ENCODE data around the gene DTX4. TPM values are rescaled to one million over a fixed set of nuclear protein-coding genes. Genes with fewer than 3 reads are reported as not detected.

Gene DTX4
- total RNA-seq, 2 experiments from 2014 or later = 0.30 to 0.48 TPM

- ChIA-PET CTCF (interaction anchor here (0.8 to 5.9 kb wide), 16 partner anchors 8 to 576 kb away, joined by 3 to 78 read pairs (median 5); partner anchors contain the start of genes DTX4, FAM111B and LPXN), POLR2A (interaction anchor here (0.8 to 7.2 kb wide), 13 partner anchors 7 to 1403 kb away, joined by 3 to 169 read pairs (median 5); partner anchors contain the start of genes DTX4, FAM111B, LPXN and PATL1)
- Mint-ChIP-seq H3K27ac (peak overlapping the region; percentile 93), H3K4me3 (peak overlapping the region; percentile 95), H3K36me3 (ENCODE audit: low read depth) (peaks cover 55% of the 10 kb centered on the region), H3K27me3 (no peaks in the 10 kb centered on the region), H3K4me1 (peaks cover 73% of the 10 kb centered on the region), H3K9me3 (no peaks in the 10 kb centered on the region)
- peak; percentile 84 for DNase-seq
These were observed 27.2 kb upstream of the DTX4 start for GRCh38 chr11:59144579-59145345.

- CTCF ChIA-PET = interaction anchor here (1.3 to 5.9 kb wide), 7 partner anchors 10 to 569 kb away, joined by 3 to 78 read pairs (median 16); partner anchors contain the start of genes DTX4 and LPXN
- no peaks in the 10 kb centered on the region for H3K27me3 Mint-ChIP-seq
- peaks cover 61% of the 10 kb centered on the region for H3K36me3 Mint-ChIP-seq (ENCODE audit: low read depth)
- H3K9me3 Mint-ChIP-seq = no peaks in the 10 kb centered on the region
- H3K27ac Mint-ChIP-seq = peak overlapping the region; percentile 93
- DNase-seq = no peak
- H3K4me3 Mint-ChIP-seq = peak overlapping the region; percentile 95
- H3K4me1 Mint-ChIP-seq = peaks cover 77% of the 10 kb centered on the region
- POLR2A ChIA-PET = interaction anchor here (0.8 to 7.2 kb wide), 8 partner anchors 10 to 572 kb away, joined by 3 to 169 read pairs (median 6); partner anchors contain the start of genes DTX4, FAM111B, LPXN and PATL1
These were observed 26.4 kb upstream of the DTX4 start for GRCh38 chr11:59145534-59145933.

- no peak overlapping the region for H3K4me3 Mint-ChIP-seq
- H3K9me3 Mint-ChIP-seq = no peaks in the 10 kb centered on the region
- H3K36me3 Mint-ChIP-seq (ENCODE audit: low read depth) = peaks cover 73% of the 10 kb centered on the region
- POLR2A ChIA-PET = interaction anchor here (1.3 to 4.6 kb wide), 5 partner anchors 8 to 45 kb away, joined by 3 to 24 read pairs (median 4); partner anchors contain the start of genes FAM111A and FAM111B
- peak overlapping the region; percentile 76 for H3K27ac Mint-ChIP-seq
- DNase-seq = no peak
- H3K4me1 Mint-ChIP-seq = peaks cover 57% of the 10 kb centered on the region
- CTCF ChIA-PET = interaction anchor here (1.0 to 2.9 kb wide), 5 partner anchors 9 to 502 kb away, joined by 3 to 14 read pairs (median 4); partner anchors contain the start of genes DTX4 and FAM111A
- H3K27me3 Mint-ChIP-seq = no peaks in the 10 kb centered on the region
These were observed 20.2 kb upstream of the DTX4 start for GRCh38 chr11:59151761-59152160.

GRCh38 chr11:59152312-59152951 lies 19.5 kb upstream of the DTX4 start:
- peaks cover 66% of the 10 kb centered on the region for H3K36me3 Mint-ChIP-seq (ENCODE audit: low read depth)
- H3K4me1 Mint-ChIP-seq = peaks cover 53% of the 10 kb centered on the region
- peak overlapping the region; percentile 28 for H3K4me3 Mint-ChIP-seq
- POLR2A ChIA-PET = interaction anchor here (1.3 to 4.6 kb wide), 4 partner anchors 9 to 45 kb away, joined by 3 to 24 read pairs (median 6); partner anchors contain the start of genes FAM111A and FAM111B
- no peaks in the 10 kb centered on the region for H3K27me3 Mint-ChIP-seq
- H3K27ac Mint-ChIP-seq = peak overlapping the region; percentile 76
- no peaks in the 10 kb centered on the region for H3K9me3 Mint-ChIP-seq
- no peak for DNase-seq
- CTCF ChIA-PET = interaction anchor here (1.0 to 2.9 kb wide), 4 partner anchors 8 to 19 kb away, joined by 3 to 14 read pairs (median 4); partner anchors contain the start of genes DTX4 and FAM111A

GRCh38 chr11:59154610-59155009 lies 17.3 kb upstream of the DTX4 start:
- CTCF ChIA-PET = interaction anchor here (0.9 to 1.2 kb wide), 2 partner anchors 57 to 96 kb away, joined by 3 read pairs; no protein-coding TSS in a partner anchor
- peaks cover 47% of the 10 kb centered on the region for H3K36me3 Mint-ChIP-seq (ENCODE audit: low read depth)
- no peak overlapping the region for H3K4me3 Mint-ChIP-seq

GRCh38 chr11:59157433-59157832 lies 14.5 kb upstream of the DTX4 start:
- ChIA-PET CTCF (interaction anchor here (1.0 to 3.7 kb wide), 15 partner anchors 11 to 458 kb away, joined by 3 to 78 read pairs (median 14); partner anchors contain the start of genes DTX4, FAM111A, FAM111B and GLYATL1B), POLR2A (interaction anchor here (1.1 to 3.6 kb wide), 5 partner anchors 10 to 50 kb away, joined by 3 to 32 read pairs (median 7); partner anchors contain the start of gene FAM111B)
- no peak overlapping the region for H3K4me3 Mint-ChIP-seq
- DNase-seq = no peak
- peaks cover 25% of the 10 kb centered on the region for H3K36me3 Mint-ChIP-seq (ENCODE audit: low read depth)
- peaks cover 18% of the 10 kb centered on the region for H3K4me1 Mint-ChIP-seq
- peaks cover 7% of the 10 kb centered on the region for H3K27me3 Mint-ChIP-seq
- H3K9me3 Mint-ChIP-seq = no peaks in the 10 kb centered on the region
- H3K27ac Mint-ChIP-seq = no peak overlapping the region

More at GRCh38 chr11:59154610-59155009, 17.3 kb upstream of the DTX4 start:
- POLR2A ChIA-PET = interaction anchor here (0.8 to 4.6 kb wide), 3 partner anchors 10 to 48 kb away, joined by 3 to 24 read pairs (median 5); partner anchors contain the start of genes FAM111A and FAM111B
- H3K9me3 Mint-ChIP-seq = no peaks in the 10 kb centered on the region
- H3K4me1 Mint-ChIP-seq = peaks cover 40% of the 10 kb centered on the region
- no peak overlapping the region for H3K27ac Mint-ChIP-seq
- no peaks in the 10 kb centered on the region for H3K27me3 Mint-ChIP-seq
- DNase-seq = no peak

- peak; percentile 69 for DNase-seq
- POLR2A ChIA-PET = interaction anchor here (1.1 to 3.6 kb wide), 9 partner anchors 11 to 51 kb away, joined by 3 to 32 read pairs (median 4); partner anchors contain the start of genes DTX4, FAM111A and FAM111B
- H3K27ac Mint-ChIP-seq = no peak overlapping the region
- no peaks in the 10 kb centered on the region for H3K9me3 Mint-ChIP-seq
- H3K27me3 Mint-ChIP-seq = peaks cover 7% of the 10 kb centered on the region
- CTCF ChIA-PET = interaction anchor here (0.6 to 3.7 kb wide), 32 partner anchors 10 to 503 kb away, joined by 3 to 78 read pairs (median 4); partner anchors contain the start of genes DTX4, FAM111A, FAM111B and GLYATL1B
- peaks cover 10% of the 10 kb centered on the region for H3K4me1 Mint-ChIP-seq
- no peak overlapping the region for H3K4me3 Mint-ChIP-seq
- H3K36me3 Mint-ChIP-seq (ENCODE audit: low read depth) = peaks cover 19% of the 10 kb centered on the region
These were observed 13.5 kb upstream of the DTX4 start for GRCh38 chr11:59158206-59159068.

GRCh38 chr11:59164028-59164427 lies 7.9 kb upstream of the DTX4 start:
- no peaks in the 10 kb centered on the region for H3K9me3 Mint-ChIP-seq
- peaks cover 25% of the 10 kb centered on the region for H3K27me3 Mint-ChIP-seq
- ChIA-PET CTCF (interaction anchor here (0.6 to 3.3 kb wide), 8 partner anchors 8 to 1037 kb away, joined by 3 to 16 read pairs (median 3); partner anchors contain the start of gene DTX4), POLR2A (no interaction called here)
- no peaks in the 10 kb centered on the region for H3K4me1 Mint-ChIP-seq
- no peak overlapping the region for H3K27ac Mint-ChIP-seq
- H3K4me3 Mint-ChIP-seq = no peak overlapping the region
- no peaks in the 10 kb centered on the region for H3K36me3 Mint-ChIP-seq (ENCODE audit: low read depth)
- no peak for DNase-seq

- ChIA-PET CTCF (interaction anchor here (0.7 to 7.2 kb wide), 37 partner anchors 8 to 597 kb away, joined by 3 to 105 read pairs (median 5); partner anchors contain the start of genes FAM111A, FAM111B, LPXN and OSBP), POLR2A (interaction anchor here (0.8 to 3.0 kb wide), 4 partner anchors 14 to 65 kb away, joined by 3 to 14 read pairs (median 3); partner anchors contain the start of gene FAM111B)
- H3K4me3 Mint-ChIP-seq = peak overlapping the region; percentile 73
- H3K27ac Mint-ChIP-seq = no peak overlapping the region
- peaks cover 7% of the 10 kb centered on the region for H3K4me1 Mint-ChIP-seq
- no peak for DNase-seq
- H3K36me3 Mint-ChIP-seq (ENCODE audit: low read depth) = no peaks in the 10 kb centered on the region
- H3K9me3 Mint-ChIP-seq = no peaks in the 10 kb centered on the region
- peaks cover 24% of the 10 kb centered on the region for H3K27me3 Mint-ChIP-seq
These were observed 580 bp downstream of the DTX4 start for GRCh38 chr11:59172345-59173079.

- Mint-ChIP-seq H3K36me3 (ENCODE audit: low read depth) (no peaks in the 10 kb centered on the region), H3K27ac (no peak overlapping the region), H3K27me3 (peaks cover 26% of the 10 kb centered on the region), H3K4me1 (peaks cover 7% of the 10 kb centered on the region), H3K4me3 (peak overlapping the region; percentile 73), H3K9me3 (no peaks in the 10 kb centered on the region)
- ChIA-PET POLR2A (interaction anchor here (1.3 to 3.0 kb wide), 2 partner anchors 27 to 29 kb away, joined by 3 to 14 read pairs; no protein-coding TSS in a partner anchor), CTCF (interaction anchor here (0.7 to 5.6 kb wide), 4 partner anchors 12 to 257 kb away, joined by 3 to 105 read pairs (median 27); no protein-coding TSS in a partner anchor)
- no peak for DNase-seq
These were observed 1.4 kb downstream of the DTX4 start for GRCh38 chr11:59173080-59173963.
